ENCODE results near the gene ZNF280D. TPM values are rescaled to one million over a fixed set of nuclear protein-coding genes. Genes with fewer than 3 reads are reported as not detected.

ZNF280D gene
- total RNA-seq, 3 donors from 2014 or later, result 66.1 to 94.8 (median 86.5) TPM

DNA sequence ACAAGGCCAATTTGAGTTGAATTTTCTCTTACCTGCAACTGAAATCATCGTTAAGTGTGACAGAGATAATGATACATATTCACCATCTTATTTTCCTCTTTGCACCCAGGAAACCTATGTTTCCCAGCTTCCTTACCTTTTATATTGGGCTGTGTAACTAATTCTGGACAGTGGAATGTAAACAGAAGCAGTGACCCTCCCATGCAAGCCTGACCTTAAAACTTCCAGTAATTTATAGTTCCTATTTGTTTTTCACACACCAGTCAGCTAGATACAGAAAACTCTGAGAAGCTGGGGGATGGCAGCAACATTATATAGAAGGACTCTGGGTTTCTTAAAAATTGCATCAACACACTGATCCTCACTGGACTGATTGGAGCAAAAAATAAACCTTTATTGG lies 4.5 kb upstream of the ZNF280D start:
- no peak for TF ChIP-seq POLR2A (IDR thresholded peaks at IDR 0.05)
- TF ChIP-seq, protein P1, sequence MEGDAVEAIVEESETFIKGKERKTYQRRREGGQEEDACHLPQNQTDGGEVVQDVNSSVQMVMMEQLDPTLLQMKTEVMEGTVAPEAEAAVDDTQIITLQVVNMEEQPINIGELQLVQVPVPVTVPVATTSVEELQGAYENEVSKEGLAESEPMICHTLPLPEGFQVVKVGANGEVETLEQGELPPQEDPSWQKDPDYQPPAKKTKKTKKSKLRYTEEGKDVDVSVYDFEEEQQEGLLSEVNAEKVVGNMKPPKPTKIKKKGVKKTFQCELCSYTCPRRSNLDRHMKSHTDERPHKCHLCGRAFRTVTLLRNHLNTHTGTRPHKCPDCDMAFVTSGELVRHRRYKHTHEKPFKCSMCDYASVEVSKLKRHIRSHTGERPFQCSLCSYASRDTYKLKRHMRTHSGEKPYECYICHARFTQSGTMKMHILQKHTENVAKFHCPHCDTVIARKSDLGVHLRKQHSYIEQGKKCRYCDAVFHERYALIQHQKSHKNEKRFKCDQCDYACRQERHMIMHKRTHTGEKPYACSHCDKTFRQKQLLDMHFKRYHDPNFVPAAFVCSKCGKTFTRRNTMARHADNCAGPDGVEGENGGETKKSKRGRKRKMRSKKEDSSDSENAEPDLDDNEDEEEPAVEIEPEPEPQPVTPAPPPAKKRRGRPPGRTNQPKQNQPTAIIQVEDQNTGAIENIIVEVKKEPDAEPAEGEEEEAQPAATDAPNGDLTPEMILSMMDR (IDR thresholded peaks at IDR 0.05), result no peak
- TF ChIP-seq POLR2AphosphoS5 (IDR thresholded peaks at IDR 0.05), result no peak
- no peak overlapping the region for H3K4me3 ChIP-seq
- H3K9me3 ChIP-seq, result no peaks in the 10 kb centered on the region
- DNase-seq (ENCODE audit: low spot score in 2 of 2), result no peak
- no peaks in the 10 kb centered on the region for H3K36me3 ChIP-seq
- intact Hi-C loops (cut with DNase I; ENCODE audit: low total_unique reads), result no loop called here
- no peaks in the 10 kb centered on the region for H3K4me1 ChIP-seq
- peak overlapping the region in 1 of 2 donors; percentile 8 for H3K27ac ChIP-seq
- no peaks in the 10 kb centered on the region for H3K27me3 ChIP-seq

DNA sequence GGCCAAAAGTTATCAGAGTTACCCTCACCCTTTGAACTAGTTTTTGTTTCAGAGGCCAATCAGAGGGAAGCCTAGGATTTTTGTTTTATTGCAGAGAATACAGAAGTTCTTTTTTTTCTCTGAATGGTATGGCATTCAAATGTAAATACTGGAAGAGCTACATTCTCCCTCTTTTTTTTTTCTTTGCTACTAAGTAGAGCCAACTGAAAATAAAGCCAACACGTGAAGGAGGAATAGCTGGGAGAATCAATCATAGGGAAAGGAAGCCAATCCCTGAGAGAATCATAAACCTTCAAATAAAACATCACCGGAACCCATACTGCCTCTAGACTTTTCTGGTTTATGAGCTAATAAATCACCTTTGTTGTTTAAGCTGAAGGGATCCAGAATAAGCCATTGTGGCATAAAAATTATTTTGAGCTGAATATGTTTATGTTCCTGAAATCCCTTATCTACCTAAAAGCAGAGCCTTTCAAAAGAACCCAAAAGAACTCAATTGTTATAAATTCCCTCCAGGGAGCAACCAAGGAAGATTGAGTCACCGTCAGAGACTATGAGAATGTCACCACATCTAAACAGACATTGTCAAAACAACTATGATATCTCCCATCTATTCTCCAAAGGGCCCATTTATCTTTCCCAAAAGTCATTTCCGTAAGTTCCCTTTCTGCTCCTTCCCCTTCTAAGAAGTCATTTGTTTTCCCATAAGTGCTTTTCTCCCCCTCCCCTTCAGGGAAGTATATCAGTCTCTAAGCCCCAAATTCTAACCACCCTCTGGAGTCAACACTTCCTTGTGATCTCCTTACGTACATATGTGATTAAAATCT lies 3.8 kb upstream of the ZNF280D start:
- Histone ChIP-seq H3K27me3 (no peaks in the 10 kb centered on the region), H3K36me3 (no peaks in the 10 kb centered on the region), H3K4me1 (peaks cover 0 to 2% of the 10 kb centered on the region in 2 donors), H3K4me3 (no peak overlapping the region), H3K9me3 (no peaks in the 10 kb centered on the region), H3K27ac (peak overlapping the region in 1 of 2 donors; percentile 8)
- DNase-seq (ENCODE audit: low spot score in 2 of 2), result no peak
- TF ChIP-seq POLR2A (IDR thresholded peaks at IDR 0.05) (no peak), POLR2AphosphoS5 (IDR thresholded peaks at IDR 0.05) (no peak)
- TF ChIP-seq, protein P1 (IDR thresholded peaks at IDR 0.05), result no peak
- intact Hi-C loops (cut with DNase I; ENCODE audit: low total_unique reads), result no loop called here

DNA sequence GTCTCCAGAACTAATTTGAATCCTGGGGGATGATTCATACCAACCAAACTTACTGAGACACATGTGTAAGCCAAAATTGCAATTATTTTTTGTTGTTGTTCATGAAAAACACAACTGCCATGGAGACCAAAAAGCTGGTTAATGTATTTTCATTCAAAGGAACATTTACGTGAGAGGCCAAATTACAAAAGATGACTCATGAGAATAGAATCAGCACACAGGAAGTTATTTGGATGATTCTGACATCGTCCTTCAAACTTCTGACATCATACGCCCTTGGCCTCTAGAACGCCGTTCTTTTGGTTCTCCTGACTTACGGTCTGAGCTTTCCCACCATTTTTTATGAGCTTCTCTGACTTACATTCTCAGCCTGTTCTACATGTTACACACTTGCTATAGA lies 3.0 kb upstream of the ZNF280D start:
- Histone ChIP-seq H3K9me3 (no peaks in the 10 kb centered on the region), H3K4me1 (peaks cover 0 to 7% of the 10 kb centered on the region in 2 donors), H3K36me3 (no peaks in the 10 kb centered on the region), H3K27ac (no peak overlapping the region), H3K27me3 (no peaks in the 10 kb centered on the region), H3K4me3 (no peak overlapping the region)
- TF ChIP-seq, protein P1 (IDR thresholded peaks at IDR 0.05), result no peak
- TF ChIP-seq POLR2AphosphoS5 (IDR thresholded peaks at IDR 0.05), result no peak
- TF ChIP-seq POLR2A (IDR thresholded peaks at IDR 0.05), result no peak
- intact Hi-C loops (cut with DNase I; ENCODE audit: low total_unique reads), result no loop called here
- DNase-seq (ENCODE audit: low spot score in 2 of 2), result no peak

DNA sequence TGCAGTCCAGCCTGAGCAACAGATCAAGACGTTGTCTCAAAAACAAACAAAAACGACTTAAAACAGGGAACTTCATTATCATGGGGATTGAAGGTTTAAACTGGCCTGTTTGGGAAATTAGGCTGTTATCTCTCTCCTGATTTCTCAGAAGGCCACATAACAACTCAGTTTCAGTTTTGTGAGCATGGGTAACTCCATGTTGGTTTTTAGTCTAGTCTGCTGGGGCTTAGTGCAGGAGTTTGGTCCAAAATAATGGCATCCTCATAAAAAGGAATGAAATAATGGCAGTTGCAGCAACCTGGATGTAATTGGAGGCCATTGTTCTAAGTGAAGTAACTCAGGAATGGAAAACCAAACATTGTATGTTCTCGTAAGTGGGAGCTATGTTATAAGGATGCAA lies 2.3 kb upstream of the ZNF280D start:
- H3K9me3 ChIP-seq, result no peaks in the 10 kb centered on the region
- TF ChIP-seq, protein P1 (IDR thresholded peaks at IDR 0.05), result no peak
- TF ChIP-seq POLR2AphosphoS5 (IDR thresholded peaks at IDR 0.05), result no peak
- no peak for TF ChIP-seq POLR2A (IDR thresholded peaks at IDR 0.05)
- no peaks in the 10 kb centered on the region for H3K27me3 ChIP-seq
- H3K36me3 ChIP-seq, result no peaks in the 10 kb centered on the region
- no peak for DNase-seq (ENCODE audit: low spot score in 2 of 2)
- H3K4me1 ChIP-seq, result peaks cover 0 to 7% of the 10 kb centered on the region in 2 donors
- intact Hi-C loops (cut with DNase I; ENCODE audit: low total_unique reads), result no loop called here
- no peak overlapping the region for H3K4me3 ChIP-seq
- no peak overlapping the region for H3K27ac ChIP-seq

DNA sequence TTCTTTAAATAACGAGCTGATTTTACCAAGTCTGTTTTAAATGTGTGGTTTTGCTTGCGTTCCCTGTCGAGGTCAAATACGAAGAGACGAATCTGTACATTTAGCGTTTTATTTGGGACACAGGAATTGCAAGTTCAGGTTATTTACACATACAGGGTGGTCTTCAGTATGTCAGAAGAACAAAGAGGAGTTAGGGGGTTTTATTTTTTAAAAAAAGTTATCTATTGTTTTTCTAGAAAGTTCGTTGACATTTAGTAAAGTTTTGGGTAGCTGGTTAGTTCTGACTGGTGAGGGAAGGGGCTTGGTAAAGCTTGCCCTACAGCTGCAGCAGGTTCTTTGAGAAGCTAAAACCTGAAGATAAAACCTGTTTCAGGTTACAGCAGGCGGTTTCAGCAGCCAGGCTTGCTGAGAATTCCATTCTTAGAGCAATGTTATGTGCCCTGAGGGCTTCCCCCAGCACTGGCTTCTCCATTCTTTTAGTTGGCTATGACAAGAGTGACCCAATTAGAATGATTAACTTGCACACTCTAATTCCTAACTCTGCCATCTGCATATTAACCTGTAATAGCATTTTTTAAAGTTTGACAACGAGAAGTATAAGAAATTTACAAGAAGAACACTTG lies 815 bp upstream of the ZNF280D start:
- intact Hi-C loops (cut with DNase I; ENCODE audit: low total_unique reads), result no loop called here
- H3K4me1 ChIP-seq, result peaks cover 0 to 14% of the 10 kb centered on the region in 2 donors
- TF ChIP-seq, protein P1 (IDR thresholded peaks at IDR 0.05), result no peak
- TF ChIP-seq POLR2A (IDR thresholded peaks at IDR 0.05) (no peak), POLR2AphosphoS5 (IDR thresholded peaks at IDR 0.05) (no peak)

More for the DNA sequence above, 815 bp upstream of the ZNF280D start:
- Histone ChIP-seq H3K4me3 (peak overlapping the region; percentile 70 to 87 (median 83)), H3K27me3 (no peaks in the 10 kb centered on the region), H3K9me3 (no peaks in the 10 kb centered on the region), H3K36me3 (no peaks in the 10 kb centered on the region), H3K27ac (peak overlapping the region; percentile 97 to 99)
- DNase-seq (ENCODE audit: low spot score in 2 of 2), result no peak
